Measurements from ENCODE around the gene ACOX2. TPM values are rescaled to one million over a fixed set of nuclear protein-coding genes. Genes with fewer than 3 reads are reported as not detected.

The ACOX2 gene
- polyA plus RNA-seq, 3 donors, result 2.4 to 2.5 (median 2.4) TPM

DNA sequence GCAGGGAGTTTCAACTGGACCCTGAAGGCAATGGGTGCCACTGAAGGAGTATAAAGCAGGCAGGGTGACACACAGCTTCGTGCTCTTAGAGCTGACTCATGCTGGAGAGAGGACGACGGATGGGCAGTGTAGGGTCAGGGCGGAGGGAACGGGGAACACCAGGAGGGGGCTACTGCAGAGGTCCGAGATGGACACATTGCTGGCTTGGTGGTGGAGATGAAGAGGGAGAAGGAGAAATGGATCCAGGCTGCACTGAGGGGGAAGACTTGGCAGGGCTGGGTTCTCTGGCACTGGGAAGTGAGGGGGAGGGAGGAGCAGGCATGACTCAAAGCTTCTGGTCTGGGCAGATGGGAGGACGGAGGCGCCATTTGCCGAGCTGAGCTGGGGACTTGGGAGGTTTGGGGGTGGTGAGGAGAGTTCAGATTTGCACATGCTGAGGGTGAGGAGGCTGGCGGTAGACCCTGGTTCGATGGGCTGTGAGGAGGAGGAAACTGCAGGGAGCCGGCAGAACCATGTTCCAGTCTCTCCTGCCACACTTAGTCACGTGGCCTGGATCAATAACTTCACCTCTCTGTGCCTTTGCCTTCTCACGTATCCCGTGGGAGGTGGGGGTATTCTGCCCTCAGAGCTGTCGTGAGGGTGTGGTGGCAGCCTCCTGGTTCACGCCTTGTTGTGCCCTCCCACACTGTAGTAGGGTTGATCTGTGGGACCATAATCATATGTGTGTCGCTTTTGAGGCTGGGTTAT, 49.7 kb downstream of the ACOX2 start:
- peak overlapping the region; percentile 87 to 98 (median 96) for H3K27ac Mint-ChIP-seq
- Histone ChIP-seq H3K9ac (ENCODE audit: insufficient read depth, low read length, poor library complexity, severe bottlenecking) (peak overlapping the region; percentile 32), H3K4me3 (replicated peaks in 1 of 3; ENCODE audit: low read depth in 2 of 3, low read length in 3 of 3) (peak overlapping the region in 1 of 3 experiments; percentile 40), H3K36me3 (replicated peaks in 1 of 2; ENCODE audit: control insufficient read depth in 1 of 2, insufficient read depth in 2 of 2, low read length in 2 of 2) (no peaks in the 10 kb centered on the region), H4K20me1 (ENCODE audit: insufficient read depth, low read length) (no peaks in the 10 kb centered on the region), H3K4me2 (replicated peaks; ENCODE audit: extremely low read depth, low read length, poor library complexity, severe bottlenecking) (peak overlapping the region; percentile 35), H3K9me3 (replicated peaks in 1 of 2; ENCODE audit: control insufficient read depth in 1 of 2, insufficient read depth in 1 of 2, low read length in 2 of 2) (no peaks in the 10 kb centered on the region), H2AFZ (ENCODE audit: insufficient read depth, low read depth, low read length, poor library complexity, severe bottlenecking) (peak overlapping the region; percentile 76), H3K27me3 (ENCODE audit: control insufficient read depth in 2 of 2, insufficient read depth in 2 of 2, low read length in 2 of 2) (no peaks in the 10 kb centered on the region), H3K4me1 (ENCODE audit: control insufficient read depth in 1 of 2, insufficient read depth in 2 of 2, low read length in 2 of 2) (peaks cover 65 to 83% of the 10 kb centered on the region in 2 donors), H3K79me2 (ENCODE audit: insufficient read depth, low read length) (peaks cover 53% of the 10 kb centered on the region), H3K27ac (ENCODE audit: low read depth in 1 of 2, low read length in 2 of 2) (peak overlapping the region; percentile 62 to 91)
- H3K27me3 Mint-ChIP-seq (ENCODE audit: low read depth in 3 of 3), result peaks cover 0 to 3% (median 3%) of the 10 kb centered on the region in 3 donors
- 45% methylated on average over 15 of the region's 18 CpGs for WGBS (ENCODE audit: insufficient coverage)
- peak; percentile 76 to 87 (median 79) for DNase-seq
- H3K4me1 Mint-ChIP-seq, result peaks cover 83% of the 10 kb centered on the region
- peaks cover 0 to 3% (median 0%) of the 10 kb centered on the region in 7 donors for H3K9me3 Mint-ChIP-seq
- peaks cover 7 to 9% of the 10 kb centered on the region in 2 donors for H3K36me3 Mint-ChIP-seq
- TF ChIP-seq, protein P1, sequence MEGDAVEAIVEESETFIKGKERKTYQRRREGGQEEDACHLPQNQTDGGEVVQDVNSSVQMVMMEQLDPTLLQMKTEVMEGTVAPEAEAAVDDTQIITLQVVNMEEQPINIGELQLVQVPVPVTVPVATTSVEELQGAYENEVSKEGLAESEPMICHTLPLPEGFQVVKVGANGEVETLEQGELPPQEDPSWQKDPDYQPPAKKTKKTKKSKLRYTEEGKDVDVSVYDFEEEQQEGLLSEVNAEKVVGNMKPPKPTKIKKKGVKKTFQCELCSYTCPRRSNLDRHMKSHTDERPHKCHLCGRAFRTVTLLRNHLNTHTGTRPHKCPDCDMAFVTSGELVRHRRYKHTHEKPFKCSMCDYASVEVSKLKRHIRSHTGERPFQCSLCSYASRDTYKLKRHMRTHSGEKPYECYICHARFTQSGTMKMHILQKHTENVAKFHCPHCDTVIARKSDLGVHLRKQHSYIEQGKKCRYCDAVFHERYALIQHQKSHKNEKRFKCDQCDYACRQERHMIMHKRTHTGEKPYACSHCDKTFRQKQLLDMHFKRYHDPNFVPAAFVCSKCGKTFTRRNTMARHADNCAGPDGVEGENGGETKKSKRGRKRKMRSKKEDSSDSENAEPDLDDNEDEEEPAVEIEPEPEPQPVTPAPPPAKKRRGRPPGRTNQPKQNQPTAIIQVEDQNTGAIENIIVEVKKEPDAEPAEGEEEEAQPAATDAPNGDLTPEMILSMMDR (IDR thresholded peaks at IDR 0.05), result no peak
- peak overlapping the region; percentile 61 to 84 for H3K4me3 Mint-ChIP-seq
- intact Hi-C loops (cut with micrococcal nuclease), result loop anchor here in 1 of 2 donors (2.0 kb wide), 1 partner anchor 15 kb away; no protein-coding TSS in a partner anchor

DNA sequence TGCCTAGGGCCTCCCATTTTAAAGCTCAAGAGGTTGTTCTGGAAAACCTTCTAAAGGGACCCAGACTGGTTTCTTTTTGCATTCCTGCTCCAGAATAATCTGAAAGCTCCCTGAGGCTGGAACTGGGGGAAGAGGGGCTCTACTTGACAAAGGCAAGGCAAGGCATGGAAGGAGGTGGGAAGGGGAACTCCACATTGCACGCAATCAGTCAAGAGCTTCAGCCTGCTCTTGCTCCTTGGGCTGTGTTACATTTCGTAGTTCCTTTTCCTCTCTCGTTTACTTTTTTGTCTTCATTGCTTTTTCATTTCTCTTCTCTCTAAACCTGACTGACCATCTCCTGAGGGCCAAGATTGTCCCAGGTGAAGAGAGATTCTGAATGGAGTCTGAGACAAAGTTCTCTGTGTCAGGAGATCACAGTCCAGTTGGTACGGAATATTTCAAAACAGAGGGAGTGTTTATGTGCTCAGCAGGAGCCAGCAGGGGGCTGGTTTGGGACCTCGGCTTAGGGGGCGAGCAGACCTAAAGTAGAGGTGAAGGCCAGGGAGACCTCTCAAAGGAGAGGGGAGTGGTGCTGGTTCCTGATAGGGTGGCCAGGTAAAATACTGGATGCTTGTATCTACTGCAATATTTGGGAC, 51.1 kb downstream of the ACOX2 start:
- Histone ChIP-seq H3K4me3 (replicated peaks in 1 of 3; ENCODE audit: low read depth in 2 of 3, low read length in 3 of 3) (peak overlapping the region in 1 of 3 experiments; percentile 40), H3K27ac (ENCODE audit: low read depth in 1 of 2, low read length in 2 of 2) (peak overlapping the region; percentile 85 to 91), H3K9ac (ENCODE audit: insufficient read depth, low read length, poor library complexity, severe bottlenecking) (peak overlapping the region; percentile 47), H2AFZ (ENCODE audit: insufficient read depth, low read depth, low read length, poor library complexity, severe bottlenecking) (peak overlapping the region; percentile 74), H4K20me1 (ENCODE audit: insufficient read depth, low read length) (no peaks in the 10 kb centered on the region), H3K27me3 (ENCODE audit: control insufficient read depth in 2 of 2, insufficient read depth in 2 of 2, low read length in 2 of 2) (no peaks in the 10 kb centered on the region), H3K9me3 (replicated peaks in 1 of 2; ENCODE audit: control insufficient read depth in 1 of 2, insufficient read depth in 1 of 2, low read length in 2 of 2) (no peaks in the 10 kb centered on the region), H3K36me3 (replicated peaks in 1 of 2; ENCODE audit: control insufficient read depth in 1 of 2, insufficient read depth in 2 of 2, low read length in 2 of 2) (no peaks in the 10 kb centered on the region), H3K4me2 (replicated peaks; ENCODE audit: extremely low read depth, low read length, poor library complexity, severe bottlenecking) (peak overlapping the region; percentile 45), H3K4me1 (ENCODE audit: control insufficient read depth in 1 of 2, insufficient read depth in 2 of 2, low read length in 2 of 2) (peaks cover 70 to 88% of the 10 kb centered on the region in 2 donors), H3K79me2 (ENCODE audit: insufficient read depth, low read length) (peaks cover 60% of the 10 kb centered on the region)
- 39% methylated on average over 4 of the region's 6 CpGs for WGBS (ENCODE audit: insufficient coverage)
- Mint-ChIP-seq H3K4me1 (peaks cover 87% of the 10 kb centered on the region), H3K9me3 (peaks cover 0 to 4% (median 1%) of the 10 kb centered on the region in 7 donors), H3K36me3 (peaks cover 9 to 15% of the 10 kb centered on the region in 2 donors), H3K4me3 (peak overlapping the region in 1 of 2 donors; percentile 87), H3K27ac (peak overlapping the region; percentile 91 to 98 (median 96)), H3K27me3 (ENCODE audit: low read depth in 3 of 3) (peaks cover 0 to 3% (median 3%) of the 10 kb centered on the region in 3 donors)
- DNase-seq, result peak; percentile 46 to 77 (median 74)
- intact Hi-C loops (cut with micrococcal nuclease), result loop anchor here in 1 of 2 donors (2.0 kb wide), 1 partner anchor 13 kb away; no protein-coding TSS in a partner anchor
- TF ChIP-seq, protein P1 (IDR thresholded peaks at IDR 0.05), result no peak
